Medulla oblongata (tissue), 1 donor: Measurements from ENCODE around the gene ANKRD52.

ENCODE experiments used
- DNase-seq: peaks from one replicate; pipeline ENCODE4 v3.0.0-alpha.2; 2015; ENCODE audit errors: extremely low spot score

Gene ANKRD52

GRCh38 chr12:56241424-56242303 is 16.5 kb downstream of the ANKRD52 start:
- DNase-seq, result no peak

GRCh38 chr12:56237552-56237951 is 20.6 kb downstream of the ANKRD52 start:
- no peak for DNase-seq

- DNase-seq, result no peak
Observed at GRCh38 chr12:56236985-56237384, 21.2 kb downstream of the ANKRD52 start.

- no peak for DNase-seq
Observed at GRCh38 chr12:56236091-56236490, 22.1 kb downstream of the ANKRD52 start.

- DNase-seq, result no peak
Observed at GRCh38 chr12:56234746-56235436, 23.3 kb downstream of the ANKRD52 start.

- DNase-seq, result no peak
Observed at GRCh38 chr12:56231184-56231582, 27.0 kb downstream of the ANKRD52 start.

- DNase-seq, result no peak
Observed at GRCh38 chr12:56230432-56231183, 27.6 kb downstream of the ANKRD52 start.

GRCh38 chr12:56229916-56230431 is 28.2 kb downstream of the ANKRD52 start, which contains the start of gene SLC39A5:
SLC39A5 (plus strand) TSS chr12:56230051; CDS start chr12:56231275, 1,224 bp downstream.
- no peak for DNase-seq

- DNase-seq, result no peak
Observed at GRCh38 chr12:56229082-56229481, 29.1 kb downstream of the ANKRD52 start.

GRCh38 chr12:56224954-56225353 is 33.2 kb downstream of the ANKRD52 start:
- no peak for DNase-seq

GRCh38 chr12:56224102-56224701 is 34.0 kb downstream of the ANKRD52 start, which contains the start of gene NABP2:
NABP2 (plus strand) TSS chr12:56224342; CDS start chr12:56224857, 515 bp downstream.
- peak; percentile 98 for DNase-seq

- DNase-seq, result no peak
Observed at GRCh38 chr12:56223571-56224101, 34.5 kb downstream of the ANKRD52 start.

GRCh38 chr12:56222531-56222895 is 35.7 kb downstream of the ANKRD52 start:
- DNase-seq, result no peak

- DNase-seq, result peak; percentile 98
Observed at GRCh38 chr12:56221757-56222530, 36.2 kb downstream of the ANKRD52 start, which contains the start of gene RNF41. RNF41 (minus strand) TSS chr12:56221922; CDS start chr12:56214047, 7,875 bp downstream.

GRCh38 chr12:56221232-56221756 is 36.9 kb downstream of the ANKRD52 start:
- no peak for DNase-seq

- DNase-seq, result peak; percentile 53
Observed at GRCh38 chr12:56220611-56221231, 37.5 kb downstream of the ANKRD52 start.

- no peak for DNase-seq
Observed at GRCh38 chr12:56219840-56220239, 38.3 kb downstream of the ANKRD52 start.

GRCh38 chr12:56216461-56216860 is 41.7 kb downstream of the ANKRD52 start:
- no peak for DNase-seq

GRCh38 chr12:56213878-56214277 is 44.3 kb downstream of the ANKRD52 start:
- DNase-seq, result no peak
